NCI-H2227 treated with DMSO at 0.1 percent for 48 hours (cell line): ENCODE results near the gene EIF2S3.
A peak's percentile ranks its signal among the peaks of the same experiment; 100 is the strongest.
"Not testable (repeated sequence)": the region's sequence is repeated elsewhere in the genome, so short reads cannot be mapped to it uniquely, and the experiment has no call there.

ENCODE experiments used
- DNase-seq: peaks from one replicate; lab custom pipeline; 2025; lab: John Stamatoyannopoulos, UW

Gene EIF2S3

DNA sequence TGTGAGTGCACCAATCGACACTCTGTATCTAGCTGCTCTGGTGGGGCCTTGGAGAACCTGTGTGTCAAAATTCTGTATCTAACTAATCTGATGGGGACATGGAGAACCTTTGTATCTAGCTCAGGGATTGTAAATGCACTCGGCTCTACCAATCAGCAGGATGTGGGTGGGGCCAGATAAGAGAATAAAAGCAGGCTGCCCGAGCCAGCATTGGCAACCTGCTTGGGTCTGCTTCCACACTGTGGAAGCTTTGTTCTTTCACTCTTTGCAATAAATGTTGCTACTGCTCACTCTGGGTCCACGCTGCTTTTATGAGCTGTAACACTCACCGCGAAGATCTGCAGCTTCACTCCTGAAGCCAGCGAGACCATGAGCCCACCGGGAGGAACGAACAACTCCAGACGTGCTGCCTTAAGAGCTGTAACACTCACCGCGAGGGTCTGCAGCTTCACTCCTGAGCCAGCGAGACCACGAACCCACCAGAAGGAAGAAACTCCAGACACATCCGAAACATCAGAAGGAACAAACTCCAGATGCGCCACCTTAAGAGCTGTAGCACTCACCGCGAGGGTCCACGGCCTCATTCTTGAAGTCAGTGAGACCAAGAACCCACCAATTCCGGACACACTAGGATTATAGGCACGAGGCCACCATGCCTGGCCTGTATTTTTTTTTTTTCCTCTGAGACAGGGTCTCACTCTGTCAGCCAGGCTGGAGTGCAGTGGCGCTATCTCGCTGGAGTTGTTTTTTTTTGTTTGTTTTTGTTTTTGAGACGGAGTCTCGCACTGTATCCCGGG, 4.0 kb upstream of the EIF2S3 start:
- DNase-seq = not testable (repeated sequence)

DNA sequence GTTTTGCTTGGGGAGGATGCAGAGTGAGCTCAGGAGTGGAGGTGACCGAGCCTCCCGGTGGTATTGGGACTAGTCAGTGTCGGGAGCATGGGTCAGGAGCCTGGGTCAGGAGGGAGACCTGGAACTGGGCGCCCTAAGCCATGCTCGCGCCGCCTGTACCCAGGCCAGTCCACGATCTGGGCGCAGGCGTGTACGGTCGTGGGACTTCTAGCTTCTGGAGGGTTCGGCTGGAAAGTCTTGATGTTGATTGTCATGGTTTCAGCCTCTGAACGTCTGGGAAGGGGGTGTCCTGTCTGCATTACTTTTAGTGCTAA, 244 bp downstream of the EIF2S3 start:
- DNase-seq = no peak

DNA sequence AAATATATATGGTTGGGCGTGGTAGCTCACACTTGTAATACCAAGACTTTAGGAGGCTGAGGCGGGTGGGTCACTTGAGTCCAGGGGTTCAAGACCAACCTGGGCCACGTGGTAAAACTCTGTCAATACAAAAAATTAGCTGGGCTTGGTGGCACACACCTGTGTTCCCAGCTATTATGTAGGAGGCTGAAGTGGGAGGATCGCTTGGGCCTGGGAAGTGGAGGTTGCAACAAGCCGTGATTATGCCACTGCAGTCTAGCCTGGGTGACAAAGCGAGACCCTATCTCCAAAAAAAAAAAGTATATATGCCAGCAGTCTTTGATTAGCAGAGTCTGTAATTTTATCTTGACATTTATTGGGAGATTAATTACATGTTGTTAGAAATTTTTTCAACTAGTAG, 8.7 kb downstream of the EIF2S3 start:
- no peak for DNase-seq

DNA sequence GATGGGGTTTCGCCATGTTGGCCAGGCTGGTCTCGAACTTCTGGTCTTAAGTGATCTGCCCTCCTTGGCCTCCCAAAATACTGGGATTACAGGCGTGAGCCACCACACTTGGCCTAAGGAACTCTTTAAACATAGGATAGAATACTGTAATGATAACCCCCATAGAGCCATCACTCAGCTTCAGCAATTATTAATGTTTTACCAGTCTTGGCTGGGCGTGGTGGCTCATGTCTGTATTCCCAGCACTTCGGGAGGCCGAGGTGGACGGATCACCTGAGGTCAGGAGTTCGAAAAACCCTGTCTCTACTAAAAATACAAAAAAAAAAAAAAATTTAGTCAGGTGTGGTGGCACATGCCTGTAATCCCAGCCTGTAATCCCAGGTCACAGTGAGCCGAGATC, 15.1 kb downstream of the EIF2S3 start:
- DNase-seq = no peak

DNA sequence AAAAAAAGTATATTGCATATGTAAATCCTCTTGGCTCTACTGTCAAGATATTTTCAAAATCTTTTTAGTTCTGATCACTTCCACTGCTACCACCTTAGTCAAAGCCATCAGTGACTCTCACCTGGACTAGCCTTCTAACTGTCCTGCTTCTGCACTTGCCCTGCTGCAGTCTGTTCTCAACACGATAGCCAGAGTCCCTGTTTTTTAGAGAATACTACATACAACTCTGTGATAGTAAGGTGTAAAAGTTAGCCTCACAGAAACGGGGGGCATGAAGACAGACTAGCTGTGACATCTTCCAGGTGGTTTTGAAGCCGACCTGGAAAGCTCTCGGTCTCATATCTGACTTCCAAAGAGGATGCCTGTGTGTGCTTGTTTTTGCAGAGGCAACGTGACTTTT, 24.7 kb downstream of the EIF2S3 start:
- DNase-seq = no peak

DNA sequence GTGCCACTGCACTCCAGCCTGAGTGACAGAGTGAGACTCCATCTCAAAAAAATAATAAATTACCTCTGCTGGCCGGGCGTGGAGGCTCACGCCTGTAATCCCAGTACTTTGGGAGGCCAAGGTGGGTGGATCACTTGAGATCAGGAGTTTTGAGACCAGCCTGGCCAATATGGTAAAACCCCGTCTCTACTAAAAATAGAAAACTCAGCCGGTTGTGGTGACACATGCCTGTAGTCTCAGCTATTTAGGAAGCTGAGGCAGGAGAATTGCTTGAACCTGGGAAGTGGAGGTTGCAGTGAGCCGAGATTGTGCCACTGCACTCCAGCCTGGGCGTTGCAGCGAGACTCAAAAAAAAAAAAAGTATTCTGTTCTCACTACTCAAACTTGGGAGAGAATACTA, 25.5 kb downstream of the EIF2S3 start:
- DNase-seq = not testable (repeated sequence)

DNA sequence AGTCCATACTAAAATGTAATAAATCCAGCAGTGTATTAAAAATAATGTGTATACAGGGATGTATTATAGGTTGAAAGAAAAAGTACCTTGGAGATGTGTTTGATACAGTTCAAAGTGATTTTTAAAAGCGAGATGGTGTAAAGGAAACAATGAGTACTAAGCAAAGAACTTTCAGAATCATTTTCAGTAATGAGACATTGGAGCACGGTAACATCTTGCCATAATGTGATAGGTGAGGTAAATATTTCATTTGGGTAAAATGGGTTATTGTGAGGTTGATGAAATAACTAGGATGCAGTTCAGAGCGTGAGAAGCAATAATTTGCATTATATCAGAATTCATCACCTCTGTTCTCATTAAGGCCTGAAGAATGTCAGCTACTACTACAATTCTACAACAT, 25.9 kb downstream of the EIF2S3 start:
- DNase-seq = no peak

DNA sequence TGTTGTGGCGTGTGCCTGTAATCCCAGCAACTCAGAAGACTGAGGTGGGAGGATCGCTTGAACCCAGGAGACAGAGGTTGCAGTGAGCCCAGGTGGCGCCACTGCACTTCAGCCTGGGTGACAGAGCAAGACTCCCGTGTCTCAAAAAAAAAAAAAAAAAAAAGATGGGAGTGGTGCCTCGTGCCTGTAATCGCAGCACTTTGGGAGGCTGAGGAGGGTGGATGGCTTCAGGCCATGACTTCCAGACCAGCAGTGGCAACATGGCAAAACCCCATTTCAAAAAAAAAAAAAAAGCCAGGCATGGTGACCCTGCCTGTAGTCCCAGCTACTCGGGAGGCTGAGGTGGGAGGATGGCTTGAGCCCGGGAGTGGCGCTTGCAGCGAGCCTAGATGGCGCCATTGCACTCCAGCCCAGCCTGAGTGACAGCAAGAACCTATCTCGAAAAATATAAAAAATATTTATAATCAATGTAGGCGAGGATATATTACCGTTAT, 27.0 kb downstream of the EIF2S3 start:
- DNase-seq = peak; percentile 56

DNA sequence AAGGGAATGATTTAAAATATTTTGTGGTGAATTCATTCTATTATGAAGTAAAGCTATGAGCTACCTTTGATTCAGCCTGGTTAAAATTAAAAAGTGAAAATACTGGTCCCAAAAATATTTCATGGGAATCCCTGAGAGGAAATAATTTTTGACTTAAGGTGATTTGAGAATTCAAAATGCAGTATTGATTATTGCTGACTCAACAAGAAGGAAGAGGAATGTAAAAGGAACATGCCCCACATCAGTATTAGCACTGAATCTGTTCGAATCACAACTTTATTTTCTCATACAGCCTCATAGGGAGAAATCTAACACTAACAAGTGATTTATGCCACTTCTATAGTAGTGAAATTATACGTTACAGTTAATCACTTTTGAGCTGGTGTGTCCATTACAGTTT, 27.7 kb downstream of the EIF2S3 start:
- no peak for DNase-seq

DNA sequence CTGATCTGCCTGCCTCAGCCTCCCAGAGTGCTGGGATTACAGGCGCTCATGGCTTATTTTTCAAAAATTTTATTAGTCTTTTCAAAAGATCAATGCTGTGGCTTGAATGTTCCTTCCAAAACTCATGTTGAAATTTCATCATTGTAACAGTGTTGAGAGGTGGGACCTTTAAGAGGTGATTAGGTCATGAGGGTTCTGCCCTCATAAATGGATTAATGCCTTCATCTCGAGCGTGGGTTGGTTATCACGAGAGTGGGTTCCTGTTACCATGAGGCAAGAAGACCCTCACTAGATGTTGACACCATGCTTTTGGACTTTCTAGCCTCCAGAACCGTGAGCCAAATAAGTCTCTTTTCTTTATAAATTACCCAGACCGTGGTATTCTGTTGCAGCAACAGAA, 30.3 kb downstream of the EIF2S3 start:
- DNase-seq = no peak

DNA sequence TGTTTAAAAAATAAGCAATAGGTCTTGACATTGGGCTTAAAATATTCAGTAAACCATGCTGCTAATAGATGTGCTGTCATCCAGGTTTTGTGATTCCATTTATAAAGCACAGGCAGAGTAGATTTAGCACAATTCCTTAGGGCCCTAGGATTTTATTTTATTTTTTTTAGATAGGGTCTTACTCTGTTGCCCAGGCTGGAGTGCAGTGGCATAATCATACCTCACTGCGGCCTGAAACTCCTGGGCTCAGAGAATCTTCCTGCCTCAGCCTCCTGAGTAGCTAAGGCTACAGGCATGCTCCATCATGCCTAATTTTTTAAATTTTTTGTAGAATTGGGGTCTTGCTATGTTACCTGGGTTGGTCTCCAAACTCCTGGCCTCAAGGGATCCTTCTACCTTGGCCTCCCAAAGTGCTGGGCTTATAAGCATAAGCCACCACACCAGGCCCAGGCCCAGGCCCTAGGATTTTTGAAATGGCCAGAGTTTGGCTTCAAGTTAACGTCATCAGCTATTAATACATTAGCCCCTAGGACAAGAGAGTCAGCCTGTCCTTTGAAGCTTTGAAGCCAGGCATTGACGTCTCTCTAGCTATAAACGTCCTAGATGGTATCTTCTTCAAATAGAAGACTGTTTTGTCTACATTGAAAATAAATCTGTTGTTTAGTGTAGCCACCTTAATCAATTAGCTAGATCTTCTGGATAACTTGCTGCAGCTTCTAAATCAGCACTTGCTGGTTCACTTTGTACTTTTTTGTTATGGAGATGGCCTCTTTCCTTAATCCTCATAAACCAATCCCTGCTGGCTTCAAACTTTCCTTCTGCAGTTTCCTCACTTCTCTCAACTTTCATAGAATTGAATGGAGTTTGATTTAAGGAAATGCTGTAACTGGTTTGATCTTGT, 35.8 kb downstream of the EIF2S3 start:
- DNase-seq = no peak

DNA sequence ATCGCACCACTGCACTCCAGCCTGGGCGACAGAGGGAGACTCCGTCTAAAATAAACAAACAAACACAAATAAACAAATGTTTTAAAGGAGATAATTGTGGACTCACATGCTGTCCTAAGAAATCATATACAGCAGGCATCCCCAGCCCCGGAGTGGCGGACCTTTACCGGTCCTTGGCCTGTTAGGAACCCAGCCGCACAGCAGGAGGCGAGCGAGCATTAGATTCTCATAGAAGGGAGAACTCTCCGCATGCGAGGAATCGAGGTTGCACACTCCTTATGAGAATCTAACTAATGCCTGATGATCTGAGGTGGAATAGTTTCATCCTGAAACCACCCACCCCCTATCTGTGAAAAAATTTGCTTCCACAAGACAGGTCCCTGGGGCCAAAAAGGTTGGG, 39.0 kb downstream of the EIF2S3 start:
- no peak for DNase-seq

DNA sequence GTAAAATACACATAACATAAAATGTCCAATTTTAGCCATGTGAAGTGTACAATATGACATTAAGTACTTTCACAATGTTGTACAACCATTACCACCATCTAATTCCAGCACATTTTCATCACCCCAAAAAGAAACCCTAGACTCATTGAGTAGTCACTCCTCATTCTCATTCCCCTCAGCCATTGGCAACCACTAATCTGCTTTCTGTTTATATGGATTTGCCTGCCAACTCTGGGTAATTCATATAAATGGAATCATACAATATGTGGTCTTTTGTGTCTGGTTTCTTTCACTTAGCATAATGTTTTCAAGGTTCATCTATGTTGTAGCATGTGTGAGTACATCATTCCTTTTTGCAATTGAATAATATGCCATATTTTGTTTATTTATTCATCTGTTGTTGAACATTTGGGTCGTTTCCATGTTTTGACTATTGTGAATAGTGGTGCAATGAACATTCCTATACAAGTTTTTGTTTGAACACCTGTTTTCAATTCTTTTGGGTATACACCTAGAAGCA, 43.0 kb downstream of the EIF2S3 start:
- DNase-seq = no peak

DNA sequence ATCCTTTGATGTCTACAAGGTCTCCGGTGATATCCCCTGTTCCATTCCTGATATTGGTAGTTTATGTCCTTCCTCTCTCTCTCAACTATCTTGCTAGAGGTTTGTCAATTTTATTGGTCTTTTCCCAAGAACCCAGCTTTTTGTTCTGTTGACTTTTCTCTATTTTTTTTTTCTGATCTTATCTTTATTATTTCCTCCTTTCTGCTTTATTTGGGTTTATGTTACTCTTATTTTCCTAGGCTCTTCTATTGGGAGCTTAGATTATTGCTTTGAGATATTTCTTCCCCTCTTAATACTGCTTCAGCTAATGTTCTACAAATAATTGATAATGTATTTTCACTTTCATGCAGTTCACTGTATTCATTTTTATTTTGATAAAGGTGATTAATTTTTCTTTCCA, 44.2 kb downstream of the EIF2S3 start:
- no peak for DNase-seq

DNA sequence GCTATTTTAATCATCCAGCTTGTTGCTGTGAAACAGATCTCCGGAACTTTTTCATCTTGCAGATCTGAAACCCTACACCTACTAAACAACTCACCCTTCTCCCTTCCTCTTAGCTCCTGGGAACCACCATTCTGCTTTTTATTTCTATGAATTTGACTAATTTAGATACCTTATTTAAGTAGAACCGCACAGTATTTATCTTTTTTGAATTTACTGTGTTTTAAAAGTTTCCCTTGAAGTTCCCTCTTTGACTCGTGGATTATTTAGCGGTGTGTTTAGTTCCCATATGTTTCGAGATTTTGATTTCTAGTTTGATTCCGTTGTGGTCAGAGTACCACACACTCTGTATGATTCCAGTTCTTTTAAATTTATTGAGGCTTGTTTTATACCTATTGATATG, 44.6 kb downstream of the EIF2S3 start:
- DNase-seq = no peak

DNA sequence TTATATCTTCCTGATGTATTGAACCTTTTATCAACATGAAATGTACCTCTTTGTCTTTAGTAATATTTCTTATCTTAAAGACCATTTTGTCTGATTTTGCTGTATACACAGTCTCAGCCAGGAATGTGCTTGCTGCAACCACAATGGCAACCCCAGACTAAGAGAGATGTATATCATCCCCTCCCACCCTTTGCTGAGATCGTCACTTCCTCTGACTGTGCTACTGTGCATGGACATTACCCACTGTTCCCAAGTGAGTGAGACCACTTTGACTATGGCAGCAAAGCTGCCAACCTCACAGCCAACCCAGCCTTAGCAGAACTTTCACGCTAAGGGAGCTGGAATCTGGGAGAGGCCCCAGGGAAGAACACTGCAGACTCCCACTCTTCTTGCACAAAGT, 46.0 kb downstream of the EIF2S3 start:
- DNase-seq = no peak

DNA sequence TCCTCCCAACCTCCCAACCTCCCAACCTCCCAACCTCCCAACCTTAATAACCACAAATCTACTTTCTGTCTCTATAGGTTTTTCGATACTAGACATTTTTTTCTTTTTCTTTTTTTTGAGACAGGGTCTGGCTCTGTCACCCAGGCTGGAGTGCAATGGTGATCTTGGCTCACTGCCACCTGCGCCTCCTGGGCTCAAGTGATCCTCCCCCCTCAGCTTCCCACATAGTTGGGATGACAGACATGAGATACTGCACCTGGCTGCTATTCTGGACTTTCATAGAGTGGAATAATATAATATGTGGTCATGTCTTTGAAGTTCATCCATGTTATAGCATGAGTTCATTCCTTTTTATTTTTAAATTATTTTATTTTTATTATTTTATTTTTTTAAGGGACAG, 55.3 kb downstream of the EIF2S3 start:
- no peak for DNase-seq

DNA sequence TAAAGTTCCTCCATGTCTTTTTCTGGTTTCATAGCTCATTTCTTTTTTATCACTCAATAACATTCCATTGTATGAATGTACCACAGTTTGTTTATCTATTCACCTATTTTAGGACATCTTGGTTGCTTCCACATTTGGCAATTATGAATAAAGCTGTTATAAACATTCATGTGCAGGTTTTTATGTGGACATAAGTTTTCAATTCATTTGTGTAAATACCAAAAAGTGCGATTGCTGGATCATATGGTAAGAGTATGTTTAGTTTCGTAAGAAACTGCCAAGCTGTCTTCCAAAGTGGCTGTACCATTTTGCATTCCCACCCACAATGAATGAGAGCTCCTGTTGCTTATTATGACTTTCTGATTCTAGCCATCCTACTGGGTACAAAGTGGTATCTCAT, 58.4 kb downstream of the EIF2S3 start:
- no peak for DNase-seq

DNA sequence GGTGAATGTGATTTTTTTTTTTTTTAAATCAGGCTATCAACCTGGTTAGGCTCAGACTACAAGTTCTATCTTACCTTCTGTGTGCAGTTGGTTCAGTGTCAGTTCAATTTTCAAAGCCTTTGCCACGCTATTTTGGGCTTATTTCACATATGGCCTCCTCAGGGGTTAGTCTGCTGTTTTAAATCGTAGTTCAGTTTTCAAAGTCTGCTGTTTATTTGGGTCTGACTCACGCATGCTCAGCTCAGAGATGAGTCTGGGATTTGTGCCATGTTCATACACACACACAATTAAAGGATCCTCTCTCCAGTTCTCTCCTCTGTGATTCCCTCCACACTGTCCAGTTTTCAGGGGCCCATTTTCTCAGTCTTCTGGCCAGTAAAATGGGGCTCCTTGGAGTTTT, 62.5 kb downstream of the EIF2S3 start:
- DNase-seq = no peak

DNA sequence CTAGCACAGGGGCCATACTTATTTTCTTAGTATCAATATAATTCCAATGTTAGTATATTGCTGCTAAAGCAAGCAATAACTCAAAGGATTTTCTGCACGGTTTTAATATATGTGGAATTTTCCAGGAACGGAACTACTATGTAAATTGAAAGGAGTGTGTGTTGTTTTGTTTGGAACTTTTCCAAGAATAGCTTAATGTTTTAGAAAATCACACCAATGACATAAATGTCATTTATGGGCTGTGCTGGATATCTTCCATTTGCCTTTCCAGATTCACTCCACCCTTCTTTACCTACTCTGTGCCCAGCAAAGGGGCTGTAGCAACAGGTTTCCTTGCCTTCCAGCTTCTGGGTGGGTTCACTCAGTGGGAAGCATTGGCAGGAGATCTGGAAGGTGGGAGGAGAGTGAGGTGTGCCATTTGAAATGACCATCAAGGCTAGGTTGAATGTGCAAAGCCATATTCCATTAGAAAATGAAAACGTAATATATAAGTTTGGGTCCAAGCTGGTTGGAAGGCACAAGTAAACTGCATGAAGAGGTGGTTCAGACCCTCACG, 69.6 kb downstream of the EIF2S3 start:
- no peak for DNase-seq

DNA sequence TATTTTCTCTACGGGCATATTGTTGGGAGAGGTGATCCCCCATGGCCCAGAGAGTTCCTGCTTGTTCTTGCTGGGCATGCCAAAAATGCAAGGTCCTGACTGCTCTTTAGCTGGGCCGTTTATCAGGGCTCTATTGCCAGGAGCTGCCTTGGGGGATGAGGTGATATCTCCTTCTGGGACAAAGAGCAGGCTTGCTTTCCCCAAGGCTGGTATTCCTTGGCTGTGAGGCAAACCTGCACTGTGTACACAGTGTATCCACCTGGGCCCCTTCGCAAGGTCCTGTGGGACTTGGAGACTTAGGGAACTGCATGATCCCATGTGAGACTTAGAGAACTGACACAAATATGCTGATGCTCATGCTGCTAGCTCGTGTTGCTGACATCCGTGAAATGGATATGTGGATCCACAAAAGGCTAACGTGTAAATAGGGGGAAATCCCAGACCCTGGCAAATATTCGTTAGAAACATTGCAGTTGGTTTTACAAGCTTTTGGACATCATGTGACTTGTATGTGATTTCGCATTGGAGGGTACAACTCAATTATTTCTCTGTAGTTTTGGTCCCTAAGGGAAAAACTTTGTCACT, 70.4 kb downstream of the EIF2S3 start:
- DNase-seq = no peak
